GM19193 (cell line): ENCODE data around the gene TSC22D4.

Source experiments
- POLR2A ChIP-seq: IDR thresholded peaks from 4 replicates; pipeline ENCODE4 v1.6.1; 2011; ENCODE audit not compliant: insufficient read depth, insufficient read length; ENCODE audit errors: extremely low read depth

Gene TSC22D4

DNA sequence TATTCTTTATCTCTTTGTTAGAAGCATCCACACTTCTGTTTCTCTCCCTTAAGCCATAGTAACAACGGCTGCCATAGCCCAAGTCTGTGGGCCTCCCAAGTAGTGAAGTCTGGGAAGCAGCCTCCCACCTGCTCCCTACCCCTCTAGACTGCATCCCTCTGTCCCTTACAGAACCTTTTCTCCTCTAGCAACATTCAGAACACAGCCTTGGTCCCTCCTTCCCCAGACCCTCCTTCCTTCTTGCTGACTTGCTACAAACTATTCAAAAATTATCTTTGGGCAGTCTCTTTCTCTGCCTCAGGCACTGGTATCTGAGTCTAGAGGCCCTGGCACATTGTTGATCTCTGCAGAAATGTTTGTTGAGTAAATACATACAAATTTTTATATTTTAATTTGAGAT, 2.5 kb upstream of the TSC22D4 start:
- no peak for TF ChIP-seq POLR2A

DNA sequence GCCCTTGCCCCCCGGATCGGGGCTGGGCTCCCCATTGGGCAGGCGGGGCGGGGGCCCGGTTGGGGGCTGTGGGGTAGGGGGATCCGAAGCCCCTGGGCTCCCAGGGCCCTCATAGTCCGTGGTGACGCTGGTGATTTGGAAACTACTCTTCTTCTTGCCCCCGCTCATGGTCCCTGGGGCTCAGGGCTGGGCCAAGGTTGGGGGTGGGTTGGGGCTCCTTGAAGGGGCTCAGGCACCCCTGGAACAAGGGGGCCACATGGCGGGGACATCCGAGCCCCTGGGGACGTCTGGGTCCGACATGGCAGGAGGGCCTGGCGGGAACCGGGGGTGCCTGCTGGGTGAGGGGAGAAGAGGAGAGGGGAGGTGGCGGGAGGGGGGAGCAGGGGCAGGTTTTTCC, 1.1 kb downstream of the TSC22D4 start:
- no peak for TF ChIP-seq POLR2A

DNA sequence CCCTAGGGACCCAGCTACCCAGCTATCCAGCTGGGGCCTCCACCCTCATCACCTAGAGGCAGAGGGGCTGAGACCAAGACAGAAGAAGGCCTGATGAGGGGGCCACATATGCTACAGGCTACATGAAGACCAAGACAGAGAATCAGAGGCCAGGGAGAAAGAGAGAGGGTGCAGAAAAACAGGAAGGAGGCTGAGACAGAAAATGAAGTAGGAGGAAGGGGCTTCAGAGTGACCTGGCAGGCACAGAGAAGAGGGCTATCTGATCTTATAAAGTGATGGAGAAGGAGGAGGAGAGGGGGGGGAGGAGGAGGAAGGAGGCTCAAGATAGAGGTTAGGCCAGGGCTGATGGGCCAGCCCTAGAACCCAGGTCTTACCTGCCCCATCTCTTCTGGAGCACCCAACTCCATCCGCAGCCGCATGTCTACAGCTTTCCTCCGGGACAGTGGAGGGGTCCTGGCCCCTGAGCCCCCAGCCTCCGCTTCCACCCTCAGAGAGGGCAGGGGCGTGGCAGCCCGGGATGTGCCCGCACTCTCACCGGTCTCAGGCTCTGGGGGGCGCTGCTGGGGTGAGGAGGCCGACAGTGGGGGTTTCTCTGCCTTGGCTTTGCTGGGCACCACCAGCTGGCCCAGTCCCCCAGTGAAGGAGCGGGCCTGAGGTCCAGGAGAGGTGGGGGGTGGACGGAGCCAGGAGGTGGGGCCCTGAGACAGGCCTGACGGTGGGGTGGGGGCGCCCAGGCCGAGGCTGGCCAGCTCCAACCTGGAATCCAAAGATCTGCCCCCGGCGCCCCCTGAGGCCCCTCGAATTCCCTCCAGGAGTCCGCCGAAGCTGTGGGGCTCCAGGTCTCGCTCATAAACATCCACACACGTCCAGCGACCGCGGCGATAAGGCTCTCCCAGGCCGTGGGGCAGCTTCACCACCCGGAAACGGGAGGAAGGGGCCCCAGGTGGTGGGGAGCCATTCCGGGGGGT, 1.8 kb downstream of the TSC22D4 start:
- no peak for TF ChIP-seq POLR2A

DNA sequence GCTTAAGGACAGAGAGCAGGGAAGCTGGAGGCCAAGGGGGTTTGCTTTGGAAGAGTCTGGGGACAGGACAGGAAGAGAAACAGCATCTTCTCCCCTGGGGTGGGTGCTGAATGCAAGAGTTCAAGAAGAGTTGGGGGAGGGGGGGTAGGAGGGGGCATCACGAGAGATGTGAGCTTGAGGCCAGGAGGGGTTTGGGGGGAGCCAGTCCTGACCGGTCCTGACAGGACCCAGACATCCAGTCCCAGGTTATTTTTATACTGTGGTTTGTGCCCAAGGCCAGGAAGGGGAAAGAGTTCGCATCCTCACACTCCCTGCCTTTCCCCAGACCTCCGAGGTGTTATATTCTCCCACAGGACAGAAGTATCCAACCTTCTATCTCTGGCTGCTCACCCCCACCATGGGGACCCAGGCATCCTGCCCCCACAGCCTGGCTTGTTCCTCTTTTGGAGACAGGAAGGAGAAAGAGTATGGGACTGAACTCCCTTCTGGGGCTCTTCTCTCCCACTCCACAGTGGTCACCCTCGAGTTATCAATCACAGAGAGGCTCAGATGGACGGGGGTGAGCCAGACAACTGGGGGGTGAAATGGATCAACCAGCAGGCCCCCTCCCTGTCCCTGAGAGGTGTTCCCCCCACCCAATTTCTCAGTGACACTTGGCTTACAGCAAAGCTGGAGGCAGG, 2.8 kb downstream of the TSC22D4 start:
- TF ChIP-seq POLR2A = no peak

DNA sequence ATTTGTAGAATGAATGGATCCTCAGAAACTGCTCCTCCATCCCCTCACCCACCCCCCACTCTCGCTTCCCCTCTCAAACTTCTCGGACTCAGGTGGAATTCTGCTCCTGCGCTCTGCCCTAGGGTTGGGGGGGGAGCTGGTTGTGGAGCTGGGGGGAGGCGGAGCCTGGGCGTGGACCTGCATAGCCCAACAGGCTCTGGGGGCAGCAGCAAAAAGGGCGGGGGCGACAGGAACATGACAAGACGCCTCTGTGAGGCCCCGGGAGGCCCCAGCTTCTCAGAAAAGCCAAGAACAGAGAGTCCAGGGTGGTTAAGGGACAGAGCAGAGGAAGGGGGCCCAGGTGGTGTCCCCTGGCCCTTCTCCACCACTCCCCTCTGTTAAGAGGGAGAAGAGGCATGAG, 3.5 kb downstream of the TSC22D4 start:
- no peak for TF ChIP-seq POLR2A

DNA sequence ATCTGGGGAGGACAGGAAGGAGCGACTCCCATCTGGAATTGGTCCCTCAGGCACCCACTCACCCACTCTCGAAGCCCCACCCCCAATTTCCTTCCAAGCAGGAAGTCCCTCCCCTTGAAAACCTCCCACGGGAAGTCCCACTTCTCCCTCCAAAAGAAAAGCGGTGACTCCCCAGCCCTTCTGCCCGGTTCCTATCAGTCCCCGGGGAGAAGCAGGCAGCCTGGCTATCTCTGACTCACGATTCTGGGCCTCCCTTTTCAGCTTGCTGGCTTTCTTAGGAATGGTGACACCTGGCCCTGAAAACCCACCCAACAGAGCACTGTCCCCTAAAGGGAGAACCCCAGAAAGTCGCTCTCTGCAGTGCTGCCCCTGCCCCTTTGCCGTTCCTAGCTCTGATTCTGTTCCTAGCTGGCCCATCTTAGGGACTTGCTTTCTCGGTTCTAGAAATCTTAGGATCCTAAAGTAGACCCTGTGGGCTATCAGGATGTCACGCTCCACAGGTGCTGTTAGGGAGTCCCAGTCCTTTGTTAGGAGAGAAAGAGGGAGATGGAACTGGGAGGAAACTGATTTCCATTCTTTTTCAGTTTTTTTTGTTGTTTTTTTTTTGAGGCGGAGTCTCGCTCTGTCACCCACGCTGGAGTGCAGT, 6.0 kb downstream of the TSC22D4 start:
- no peak for TF ChIP-seq POLR2A

DNA sequence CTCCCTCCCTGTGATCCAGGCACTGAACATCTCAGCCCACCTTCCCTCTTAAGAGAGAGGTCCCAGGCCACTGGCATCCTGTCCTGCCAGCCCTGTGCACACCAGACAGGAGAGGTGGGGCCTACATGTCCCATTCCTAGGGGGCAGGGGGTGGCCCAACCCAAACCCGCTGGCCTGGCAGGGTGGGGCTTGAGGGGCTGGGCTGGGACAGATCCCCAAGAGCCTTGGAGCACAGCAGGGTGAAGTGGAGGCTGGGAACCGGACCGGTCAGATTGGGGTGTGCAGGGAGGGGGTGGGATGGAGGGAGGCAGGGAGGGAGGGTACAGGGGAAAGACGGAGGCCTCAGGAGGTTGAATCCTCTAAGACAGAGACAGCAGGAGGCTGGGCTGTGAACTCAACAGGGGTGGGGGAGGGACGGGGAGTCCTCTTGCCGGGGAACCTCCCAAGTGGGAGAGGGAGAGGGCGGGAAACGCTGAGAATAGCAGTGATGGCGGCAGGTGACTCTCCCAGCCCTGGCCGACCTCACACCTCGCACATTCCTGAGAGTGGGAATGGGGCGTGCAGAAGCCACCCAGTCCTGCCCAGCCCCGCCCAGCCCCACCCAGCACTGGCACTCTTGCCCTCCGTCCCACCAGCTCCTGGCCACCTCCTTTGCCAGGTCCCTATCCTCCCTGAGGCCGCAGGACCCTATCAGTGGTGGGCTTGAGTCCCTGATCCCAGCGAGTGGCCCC, 6.7 kb downstream of the TSC22D4 start:
- TF ChIP-seq POLR2A = no peak

DNA sequence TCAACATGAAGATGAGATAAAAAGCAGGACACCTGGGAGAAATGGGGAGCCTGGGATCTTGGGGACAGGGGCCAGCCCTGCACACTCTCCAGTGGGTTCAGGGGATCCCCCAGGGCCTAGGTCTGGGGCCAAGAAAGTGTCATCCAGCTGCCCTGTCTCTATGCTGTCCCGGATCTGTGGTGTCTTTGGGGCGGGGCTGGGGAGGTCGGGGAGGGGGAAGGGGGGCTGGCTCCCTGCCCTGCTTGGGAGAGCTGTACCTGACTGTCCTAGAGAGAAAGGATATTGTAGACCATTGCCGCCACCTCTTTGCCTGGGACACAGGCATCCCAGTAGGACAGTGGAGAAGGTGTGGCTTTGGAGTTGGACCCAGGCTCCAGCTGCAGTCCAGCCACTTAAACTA, 8.0 kb downstream of the TSC22D4 start:
- TF ChIP-seq POLR2A = no peak

DNA sequence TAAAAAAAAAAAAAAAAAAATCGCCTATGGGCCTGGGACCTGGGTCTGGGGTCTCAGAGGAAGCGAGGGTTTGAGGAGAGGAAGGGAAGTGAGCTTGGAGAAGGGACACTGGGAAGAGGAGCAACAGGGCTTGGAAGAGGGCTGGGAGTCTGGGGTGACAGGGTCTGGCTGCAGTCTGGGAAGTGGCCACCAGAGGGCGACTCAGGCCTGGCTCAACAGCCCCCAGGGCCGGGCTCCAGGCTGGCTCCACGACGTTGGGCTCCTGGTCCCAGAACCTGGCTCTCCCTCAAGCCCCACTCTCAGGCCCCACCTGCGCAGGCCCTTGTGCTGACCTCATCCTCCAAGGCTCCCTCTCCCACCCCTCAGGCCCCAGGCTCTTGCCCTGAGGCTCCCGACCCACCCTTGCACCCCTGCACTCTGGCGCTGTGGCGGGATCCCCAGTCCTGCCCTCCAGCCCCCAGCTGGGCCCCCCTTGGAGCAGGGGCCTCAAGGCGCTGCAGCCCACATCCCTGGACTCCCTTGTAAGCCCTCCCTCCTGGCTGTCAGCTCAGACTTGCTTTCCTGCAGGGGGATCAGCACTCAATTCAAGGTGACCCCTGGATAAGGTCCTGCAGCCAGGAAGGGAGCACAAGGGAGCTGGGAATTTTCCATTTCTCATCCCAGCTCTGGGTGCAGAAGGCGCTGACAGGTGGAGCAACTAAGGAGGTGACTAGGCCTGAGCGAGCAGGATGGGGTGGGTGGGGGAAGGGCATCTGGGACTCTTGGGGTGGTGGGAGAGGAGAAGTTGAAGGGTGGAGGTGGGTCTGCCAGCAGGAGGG, 9.6 kb downstream of the TSC22D4 start:
- TF ChIP-seq POLR2A = no peak

DNA sequence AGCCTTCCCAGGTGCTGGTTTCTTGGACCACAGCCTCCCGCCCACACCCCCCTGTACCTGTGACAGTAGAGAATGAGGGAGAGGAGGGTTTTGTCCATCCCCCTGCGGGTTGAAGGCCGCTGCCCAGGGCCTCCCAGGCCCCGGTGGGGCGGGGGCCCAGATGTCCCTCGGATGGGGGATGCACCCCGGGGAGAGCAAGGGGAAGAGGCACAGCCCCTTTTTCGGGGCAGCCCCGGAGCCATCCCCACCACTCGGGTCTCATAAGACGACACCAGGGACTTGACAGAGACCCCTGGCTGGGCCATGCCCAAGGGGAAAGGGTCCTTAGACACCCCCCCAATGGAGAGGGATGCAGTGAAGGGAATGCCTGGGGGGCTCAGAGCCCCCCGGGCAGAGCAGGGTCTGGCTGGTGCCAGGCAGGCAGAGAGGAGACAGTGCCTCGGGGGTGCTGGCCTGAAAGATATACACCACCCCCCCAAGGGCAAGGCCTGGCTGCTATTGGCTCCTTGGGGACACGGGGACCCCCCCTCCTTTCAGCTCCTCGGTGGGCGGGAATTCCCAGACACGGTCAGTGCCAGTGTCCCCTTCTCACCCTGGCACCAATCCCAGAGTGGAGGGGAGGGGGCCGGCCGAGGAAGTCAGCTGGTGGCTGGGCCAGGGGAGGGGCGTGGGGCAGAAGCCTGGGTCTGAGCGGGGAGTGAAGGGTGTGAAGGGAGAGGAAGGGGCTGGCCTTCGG, 11.2 kb downstream of the TSC22D4 start:
- no peak for TF ChIP-seq POLR2A

DNA sequence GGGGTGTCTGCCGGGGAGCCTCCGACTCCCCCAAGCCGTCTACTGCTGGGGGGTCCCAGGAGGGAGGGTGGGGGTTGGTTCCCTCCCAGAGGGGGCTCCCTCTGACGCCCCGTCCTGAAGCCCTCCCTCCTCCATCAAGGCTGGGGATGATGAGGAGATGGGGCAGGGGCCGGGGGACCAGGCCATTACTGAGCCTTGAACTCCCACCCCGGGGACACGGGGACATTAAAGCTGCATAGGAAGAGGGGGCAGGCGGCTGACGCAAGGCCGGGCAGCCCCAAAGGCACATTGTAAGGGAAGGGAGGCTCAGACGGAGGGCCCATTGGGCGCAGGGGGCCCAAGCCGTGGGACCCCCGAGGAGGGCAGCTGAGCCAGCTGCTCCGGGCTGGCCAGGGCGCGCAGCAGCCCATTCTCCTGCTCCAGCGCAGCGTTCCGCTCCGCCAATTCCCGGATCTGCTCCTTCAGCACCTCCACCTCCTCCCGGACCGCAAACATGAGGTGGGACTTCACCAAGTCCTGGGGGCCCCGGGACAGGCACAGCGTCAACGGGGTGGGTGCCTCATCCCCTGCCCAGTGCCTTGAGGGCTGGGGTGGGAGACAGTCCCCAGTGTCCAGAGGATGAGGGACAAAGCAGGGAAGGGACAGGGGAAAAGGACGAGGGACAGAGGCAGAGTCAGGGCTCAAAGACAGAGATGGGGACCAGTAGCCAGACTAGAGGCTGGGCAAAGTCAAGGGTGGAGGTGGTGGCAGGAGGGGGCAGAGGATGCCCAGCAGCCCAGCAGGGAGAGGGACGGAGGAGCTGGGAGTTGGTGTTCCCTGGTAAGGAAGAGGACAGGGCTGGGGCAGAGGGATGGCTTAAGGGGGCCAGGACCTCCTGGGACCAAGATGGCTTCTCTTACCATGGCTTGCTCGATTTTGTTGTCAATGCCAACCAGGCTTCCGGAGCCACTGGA, 12.1 kb downstream of the TSC22D4 start:
- TF ChIP-seq POLR2A = no peak

DNA sequence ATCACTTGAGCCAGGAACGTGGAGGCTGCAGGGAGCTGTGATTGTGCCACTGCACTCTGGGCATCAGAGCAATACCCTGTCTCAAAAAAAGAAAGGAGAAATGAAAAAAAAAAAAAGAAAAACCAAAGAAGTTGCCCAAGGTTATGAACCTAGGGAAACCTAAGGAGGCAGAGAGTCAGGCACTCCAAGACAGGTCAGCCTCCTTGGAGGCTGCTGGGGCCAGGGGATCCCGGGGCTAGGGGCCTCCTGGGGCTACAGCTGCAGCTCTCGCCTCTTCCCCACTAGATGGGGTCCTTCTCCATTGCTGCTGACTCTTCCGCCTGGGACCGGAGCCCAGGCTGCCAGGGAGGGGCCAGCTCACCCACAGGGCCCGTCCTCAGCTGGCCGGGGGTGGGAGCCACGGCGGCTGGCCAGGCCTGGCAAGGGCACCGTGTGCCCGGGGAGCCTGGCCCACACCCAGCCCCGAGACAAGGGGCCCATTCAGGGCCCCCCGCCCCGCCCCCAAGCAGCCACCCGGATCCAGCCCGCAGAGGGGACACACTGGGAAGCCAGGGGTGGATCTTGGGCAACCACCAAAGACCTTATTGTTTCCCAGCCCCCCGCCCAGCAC, 13.2 kb downstream of the TSC22D4 start:
- no peak for TF ChIP-seq POLR2A
